Gastroesophageal sphincter (tissue), 3 donors: ENCODE results near the gene CD72.

Experiments used
- EP300 ChIP-seq: sonication (generic); formaldehyde crosslinking; IDR thresholded peaks from one replicate; pipeline ENCODE4 v1.6.1; 2017; ENCODE audit warnings: antibody characterized with exemption, mild to moderate bottlenecking
- POLR2A ChIP-seq, 2 donors: fragments of 450-650 bp; IDR thresholded peaks; one replicate each; pipeline ENCODE4 v1.6.1; 2017; ENCODE audit warnings: antibody characterized with exemption in 2 of 2, mild to moderate bottlenecking in 2 of 2, moderate library complexity in 1 of 2
- POLR2AphosphoS5 ChIP-seq: sonication (generic); formaldehyde crosslinking; IDR thresholded peaks from one replicate; pipeline ENCODE4 v1.6.1; 2017; ENCODE audit warnings: antibody characterized with exemption
- TF ChIP-seq, protein P1 (sequence below), 4 experiments: fragments of 200-600 bp in 2 of 4; fragments of 450-650 bp in 2 of 4; sonication (generic) in 1 of 4; IDR thresholded peaks; one replicate each; pipeline ENCODE4 v1.5.1; 2017 to 2019; ENCODE audit warnings: antibody characterized with exemption in 4 of 4, mild to moderate bottlenecking in 2 of 4, moderate library complexity in 2 of 4

DNA sequence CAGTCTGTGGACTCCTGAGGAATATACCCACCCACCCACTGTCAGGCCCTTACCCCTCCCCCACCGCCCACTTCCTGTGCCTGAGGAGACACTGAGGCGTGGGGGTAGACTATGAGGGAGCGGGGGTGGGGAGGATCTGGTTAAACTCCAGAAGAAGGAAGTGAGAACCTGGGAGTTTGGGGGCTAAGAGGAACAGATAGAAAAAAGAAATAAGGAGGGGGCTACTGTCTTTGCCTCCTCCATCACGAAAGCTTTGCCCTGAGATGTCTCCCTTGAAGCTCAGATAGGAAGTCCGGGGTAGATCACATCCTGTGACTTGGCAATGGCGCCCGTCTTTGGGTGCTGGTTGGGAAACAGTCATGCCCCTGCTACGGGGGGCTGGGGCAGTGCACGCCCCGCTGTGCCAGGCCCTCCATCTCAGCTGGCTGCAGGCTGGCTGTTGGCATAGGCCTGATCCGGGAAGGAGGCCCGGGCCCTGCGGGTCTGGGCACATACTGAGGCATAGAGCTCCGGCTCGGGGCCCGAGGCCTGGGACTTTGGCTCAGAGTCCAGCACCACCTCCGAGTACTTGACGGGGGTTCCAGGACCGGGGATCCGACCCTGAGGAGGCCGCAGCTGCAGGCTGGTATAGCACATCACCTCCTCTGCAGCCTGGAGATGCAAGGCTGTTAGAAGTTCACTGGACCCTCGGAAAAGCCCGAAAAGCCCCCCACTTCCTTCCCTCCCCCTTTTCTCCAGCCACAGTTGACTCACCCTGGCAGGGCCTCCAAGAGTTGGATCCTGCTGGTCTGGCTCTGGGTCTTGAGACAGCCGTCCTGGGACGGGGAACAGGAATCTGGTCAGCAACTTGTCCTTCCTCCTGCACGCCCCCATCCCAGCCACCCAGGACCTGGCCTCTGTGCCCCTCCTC lies 31.5 kb upstream of the CD72 start:
- TF ChIP-seq EP300 (no peak), POLR2AphosphoS5 (no peak), POLR2A (IDR thresholded peaks at IDR 0.05) (no peak)
- TF ChIP-seq, protein P1, sequence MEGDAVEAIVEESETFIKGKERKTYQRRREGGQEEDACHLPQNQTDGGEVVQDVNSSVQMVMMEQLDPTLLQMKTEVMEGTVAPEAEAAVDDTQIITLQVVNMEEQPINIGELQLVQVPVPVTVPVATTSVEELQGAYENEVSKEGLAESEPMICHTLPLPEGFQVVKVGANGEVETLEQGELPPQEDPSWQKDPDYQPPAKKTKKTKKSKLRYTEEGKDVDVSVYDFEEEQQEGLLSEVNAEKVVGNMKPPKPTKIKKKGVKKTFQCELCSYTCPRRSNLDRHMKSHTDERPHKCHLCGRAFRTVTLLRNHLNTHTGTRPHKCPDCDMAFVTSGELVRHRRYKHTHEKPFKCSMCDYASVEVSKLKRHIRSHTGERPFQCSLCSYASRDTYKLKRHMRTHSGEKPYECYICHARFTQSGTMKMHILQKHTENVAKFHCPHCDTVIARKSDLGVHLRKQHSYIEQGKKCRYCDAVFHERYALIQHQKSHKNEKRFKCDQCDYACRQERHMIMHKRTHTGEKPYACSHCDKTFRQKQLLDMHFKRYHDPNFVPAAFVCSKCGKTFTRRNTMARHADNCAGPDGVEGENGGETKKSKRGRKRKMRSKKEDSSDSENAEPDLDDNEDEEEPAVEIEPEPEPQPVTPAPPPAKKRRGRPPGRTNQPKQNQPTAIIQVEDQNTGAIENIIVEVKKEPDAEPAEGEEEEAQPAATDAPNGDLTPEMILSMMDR (IDR thresholded peaks at IDR 0.05): no peak
